Hypothalamus (tissue), 51 donors: Measurements from ENCODE around the gene NFIL3.
"Not testable (repeated sequence)": the region's sequence is repeated elsewhere in the genome, so short reads cannot be mapped to it uniquely, and the experiment has no call there.

ENCODE experiments used
- DNase-seq, 51 donors: peaks; one replicate each; lab custom pipeline; 2025; lab: John Stamatoyannopoulos, UW

Gene NFIL3

GRCh38 chr9:91403665-91404543, 19.7 kb downstream of the NFIL3 start:
- no peak for DNase-seq

GRCh38 chr9:91398926-91399325, 24.7 kb downstream of the NFIL3 start:
- DNase-seq: no peak

GRCh38 chr9:91395553-91396471, 27.8 kb downstream of the NFIL3 start:
- no peak for DNase-seq

GRCh38 chr9:91395106-91395552, 28.5 kb downstream of the NFIL3 start:
- DNase-seq: no peak

GRCh38 chr9:91393826-91394225, 29.8 kb downstream of the NFIL3 start:
- no peak for DNase-seq

- no peak for DNase-seq
These were observed 31.2 kb downstream of the NFIL3 start for GRCh38 chr9:91392435-91392834.

- no peak for DNase-seq
These were observed 31.8 kb downstream of the NFIL3 start for GRCh38 chr9:91391818-91392217.

GRCh38 chr9:91391412-91391811, 32.2 kb downstream of the NFIL3 start:
- no peak for DNase-seq

- not testable (repeated sequence) for DNase-seq
These were observed 33.9 kb downstream of the NFIL3 start for GRCh38 chr9:91389686-91390085.

- DNase-seq: no peak
These were observed 36.9 kb downstream of the NFIL3 start for GRCh38 chr9:91386765-91387164.

- no peak for DNase-seq
These were observed 38.7 kb downstream of the NFIL3 start for GRCh38 chr9:91384954-91385353.

GRCh38 chr9:91383577-91383976, 40.1 kb downstream of the NFIL3 start:
- no peak for DNase-seq

- DNase-seq: no peak
These were observed 41.3 kb downstream of the NFIL3 start for GRCh38 chr9:91382298-91382697.

- DNase-seq: no peak
These were observed 44.2 kb downstream of the NFIL3 start for GRCh38 chr9:91379426-91379825.

GRCh38 chr9:91378695-91379127, 44.9 kb downstream of the NFIL3 start:
- no peak for DNase-seq

- not testable (repeated sequence) for DNase-seq
These were observed 45.6 kb downstream of the NFIL3 start for GRCh38 chr9:91378054-91378453.

GRCh38 chr9:91376239-91376638, 47.4 kb downstream of the NFIL3 start:
- DNase-seq: no peak

- no peak for DNase-seq
These were observed 48.7 kb downstream of the NFIL3 start for GRCh38 chr9:91374939-91375338.

- peak in 2 of 51 donors; percentile 6 to 30 for DNase-seq
These were observed 51.7 kb downstream of the NFIL3 start for GRCh38 chr9:91371894-91372293.

- not testable (repeated sequence) for DNase-seq
These were observed 53.6 kb downstream of the NFIL3 start for GRCh38 chr9:91370006-91370405.

GRCh38 chr9:91364702-91365101, 58.9 kb downstream of the NFIL3 start:
- no peak for DNase-seq
